ENCODE results near the gene KLB. TPM values are rescaled to one million over a fixed set of nuclear protein-coding genes. Genes with fewer than 3 reads are reported as not detected.

Gene KLB
- total RNA-seq, 4 donors from 2014 or later, result 0.66 to 1.8 (median 1.3) TPM; not detected in 1

- Histone ChIP-seq H3K4me3 (no peak overlapping the region), H3K27ac (peak overlapping the region in 1 of 4 donors; percentile 40), H3K27me3 (no peaks in the 10 kb centered on the region), H3K9me3 (no peaks in the 10 kb centered on the region), H3K4me1 (peaks cover 0 to 2% (median 0%) of the 10 kb centered on the region in 4 donors), H3K36me3 (peaks cover 0 to 18% (median 0%) of the 10 kb centered on the region in 3 donors)
- no peak for DNase-seq
- no peak for TF ChIP-seq CTCF (IDR thresholded peaks at IDR 0.05)
- no peak for TF ChIP-seq POLR2A (IDR thresholded peaks at IDR 0.05)
These were observed 63.7 kb downstream of the KLB start for GRCh38 chr4:39470402-39470801.

- no peak for TF ChIP-seq CTCF (IDR thresholded peaks at IDR 0.05)
- no peak for TF ChIP-seq POLR2A (IDR thresholded peaks at IDR 0.05)
- no peaks in the 10 kb centered on the region for H3K9me3 ChIP-seq
- H3K27ac ChIP-seq, result no peak overlapping the region
- H3K4me1 ChIP-seq, result no peaks in the 10 kb centered on the region
- H3K4me3 ChIP-seq, result no peak overlapping the region
- peaks cover 0 to 36% (median 0%) of the 10 kb centered on the region in 3 donors for H3K36me3 ChIP-seq
- DNase-seq, result no peak
- no peaks in the 10 kb centered on the region for H3K27me3 ChIP-seq
These were observed 65.7 kb downstream of the KLB start for GRCh38 chr4:39472396-39472795.

GRCh38 chr4:39476187-39476895, 69.6 kb downstream of the KLB start:
- Histone ChIP-seq H3K27ac (no peak overlapping the region), H3K4me3 (no peak overlapping the region), H3K4me1 (no peaks in the 10 kb centered on the region), H3K36me3 (peaks cover 0 to 39% (median 0%) of the 10 kb centered on the region in 3 donors), H3K9me3 (no peaks in the 10 kb centered on the region), H3K27me3 (no peaks in the 10 kb centered on the region)
- TF ChIP-seq CTCF (IDR thresholded peaks at IDR 0.05) (no peak), POLR2A (IDR thresholded peaks at IDR 0.05) (no peak)
- DNase-seq, result no peak

GRCh38 chr4:39480251-39480650, 73.5 kb downstream of the KLB start:
- no peak for TF ChIP-seq POLR2A (IDR thresholded peaks at IDR 0.05)
- no peak for TF ChIP-seq CTCF (IDR thresholded peaks at IDR 0.05)
- H3K9me3 ChIP-seq, result no peaks in the 10 kb centered on the region
- no peaks in the 10 kb centered on the region for H3K4me1 ChIP-seq
- no peaks in the 10 kb centered on the region for H3K27me3 ChIP-seq
- DNase-seq, result no peak
- H3K27ac ChIP-seq, result no peak overlapping the region
- no peak overlapping the region for H3K4me3 ChIP-seq
- peaks cover 0 to 21% (median 0%) of the 10 kb centered on the region in 3 donors for H3K36me3 ChIP-seq

- DNase-seq, result no peak
- Histone ChIP-seq H3K27ac (no peak overlapping the region), H3K9me3 (no peaks in the 10 kb centered on the region), H3K36me3 (peaks cover 0 to 16% (median 0%) of the 10 kb centered on the region in 3 donors), H3K27me3 (no peaks in the 10 kb centered on the region), H3K4me1 (no peaks in the 10 kb centered on the region), H3K4me3 (no peak overlapping the region)
- no peak for TF ChIP-seq CTCF (IDR thresholded peaks at IDR 0.05)
- TF ChIP-seq POLR2A (IDR thresholded peaks at IDR 0.05), result no peak
These were observed 74.4 kb downstream of the KLB start for GRCh38 chr4:39480902-39481695.

All from Peyer's patch (tissue), 4 donors.